Measurements from ENCODE around the gene OR5K4.

The OR5K4 gene

GRCh38 chr3:98326945-98327344 lies 26.7 kb upstream of the OR5K4 start:
- Histone ChIP-seq H3K36me3 (ENCODE audit: control insufficient read depth, low read length) (no peaks in the 10 kb centered on the region), H3F3A (ENCODE audit: control insufficient read depth, insufficient read depth) (no peaks in the 10 kb centered on the region), H3K4me1 (ENCODE audit: control insufficient read depth, low read length) (no peaks in the 10 kb centered on the region), H3K4me3 (ENCODE audit: low read length) (no peak overlapping the region), H3K4me2 (ENCODE audit: low read length) (no peak overlapping the region), H4K20me1 (ENCODE audit: control insufficient read depth, insufficient read depth, low read depth, low read length) (no peaks in the 10 kb centered on the region), H3K9me2 (replicated peaks; ENCODE audit: control insufficient read depth, low read length) (no peaks in the 10 kb centered on the region), H3K9me3 (ENCODE audit: control insufficient read depth, insufficient read depth, low read length) (no peaks in the 10 kb centered on the region), H3K27me3 (ENCODE audit: control insufficient read depth, low read length) (peaks cover 8% of the 10 kb centered on the region), H3K27ac (ENCODE audit: low read depth, low read length) (no peak overlapping the region), H3K79me2 (ENCODE audit: control insufficient read depth, low read length) (no peaks in the 10 kb centered on the region)
- TF ChIP-seq CTCF (IDR thresholded peaks at IDR 0.05; ENCODE audit: low read depth, low read length, poor library complexity, severe bottlenecking) (no peak), EZH2phosphoT487 (IDR thresholded peaks at IDR 0.05; ENCODE audit: borderline replicate concordance, low read length) (no peak)

- TF ChIP-seq CTCF (IDR thresholded peaks at IDR 0.05; ENCODE audit: low read depth, low read length, poor library complexity, severe bottlenecking) = no peak
- no peak for TF ChIP-seq EZH2phosphoT487 (IDR thresholded peaks at IDR 0.05; ENCODE audit: borderline replicate concordance, low read length)
- Histone ChIP-seq H3K36me3 (ENCODE audit: control insufficient read depth, low read length) (no peaks in the 10 kb centered on the region), H3K79me2 (ENCODE audit: control insufficient read depth, low read length) (no peaks in the 10 kb centered on the region), H3K9me3 (ENCODE audit: control insufficient read depth, insufficient read depth, low read length) (no peaks in the 10 kb centered on the region), H4K20me1 (ENCODE audit: control insufficient read depth, insufficient read depth, low read depth, low read length) (no peaks in the 10 kb centered on the region), H3K4me3 (ENCODE audit: low read length) (no peak overlapping the region), H3K4me1 (ENCODE audit: control insufficient read depth, low read length) (no peaks in the 10 kb centered on the region), H3K27ac (ENCODE audit: low read depth, low read length) (no peak overlapping the region), H3K4me2 (ENCODE audit: low read length) (no peak overlapping the region), H3K9me2 (replicated peaks; ENCODE audit: control insufficient read depth, low read length) (no peaks in the 10 kb centered on the region), H3K27me3 (ENCODE audit: control insufficient read depth, low read length) (peaks cover 14% of the 10 kb centered on the region), H3F3A (ENCODE audit: control insufficient read depth, insufficient read depth) (no peaks in the 10 kb centered on the region)
These were observed 24.7 kb upstream of the OR5K4 start for GRCh38 chr3:98328933-98329332.

GRCh38 chr3:98329392-98330124 lies 24.1 kb upstream of the OR5K4 start:
- TF ChIP-seq EZH2phosphoT487 (IDR thresholded peaks at IDR 0.05; ENCODE audit: borderline replicate concordance, low read length) (no peak), CTCF (IDR thresholded peaks at IDR 0.05; ENCODE audit: low read depth, low read length, poor library complexity, severe bottlenecking) (peak; percentile 84)
- no peak overlapping the region for H3K27ac ChIP-seq (ENCODE audit: low read depth, low read length)
- no peaks in the 10 kb centered on the region for H4K20me1 ChIP-seq (ENCODE audit: control insufficient read depth, insufficient read depth, low read depth, low read length)
- H3K9me3 ChIP-seq (ENCODE audit: control insufficient read depth, insufficient read depth, low read length) = no peaks in the 10 kb centered on the region
- no peaks in the 10 kb centered on the region for H3K79me2 ChIP-seq (ENCODE audit: control insufficient read depth, low read length)
- peaks cover 16% of the 10 kb centered on the region for H3K27me3 ChIP-seq (ENCODE audit: control insufficient read depth, low read length)
- no peaks in the 10 kb centered on the region for H3F3A ChIP-seq (ENCODE audit: control insufficient read depth, insufficient read depth)
- no peak overlapping the region for H3K4me3 ChIP-seq (ENCODE audit: low read length)
- H3K4me1 ChIP-seq (ENCODE audit: control insufficient read depth, low read length) = no peaks in the 10 kb centered on the region
- H3K9me2 ChIP-seq (replicated peaks; ENCODE audit: control insufficient read depth, low read length) = no peaks in the 10 kb centered on the region
- no peaks in the 10 kb centered on the region for H3K36me3 ChIP-seq (ENCODE audit: control insufficient read depth, low read length)
- H3K4me2 ChIP-seq (ENCODE audit: low read length) = no peak overlapping the region
